Immature natural killer cell (primary cell): ENCODE data around the gene HMGXB4. TPM values are rescaled to one million over a fixed set of nuclear protein-coding genes. Genes with fewer than 3 reads are reported as not detected.
A peak's percentile ranks its signal among the peaks of the same experiment; 100 is the strongest.

Experiments used
- DNase-seq, 3 donors: peaks; one replicate each; pipeline ENCODE4 v3.0.0; 2022; ENCODE audit warnings: mixed read lengths in 1 of 3
- H3K27ac Mint-ChIP-seq, 6 donors: one replicate each; pipeline ENCODE4 v1.8.0; 2020; ENCODE audit warnings: mixed read lengths in 6 of 6, mild to moderate bottlenecking in 5 of 6, inconsistent platforms in 4 of 6, moderate library complexity in 3 of 6
- H3K27me3 Mint-ChIP-seq, 3 donors: one replicate each; pipeline ENCODE4 v1.8.0; 2020 to 2021; ENCODE audit warnings: low read depth in 3 of 3, mild to moderate bottlenecking in 3 of 3, mixed read lengths in 3 of 3, moderate library complexity in 3 of 3, inconsistent platforms in 1 of 3
- H3K36me3 Mint-ChIP-seq, 3 donors: one replicate each; pipeline ENCODE4 v1.8.0; 2020; ENCODE audit warnings: mixed read lengths in 3 of 3, inconsistent platforms in 2 of 3, mild to moderate bottlenecking in 2 of 3
- H3K4me1 Mint-ChIP-seq, 2 donors: one replicate each; pipeline ENCODE4 v1.8.0; 2020; ENCODE audit warnings: inconsistent platforms in 2 of 2, mild to moderate bottlenecking in 2 of 2, mixed read lengths in 2 of 2, moderate library complexity in 1 of 2
- H3K4me3 Mint-ChIP-seq, 5 donors: one replicate each; pipeline ENCODE4 v1.8.0; 2020; ENCODE audit warnings: mild to moderate bottlenecking in 5 of 5, mixed read lengths in 5 of 5, inconsistent platforms in 3 of 5, moderate library complexity in 3 of 5
- H3K9me3 Mint-ChIP-seq, 6 donors: one replicate each; pipeline ENCODE4 v1.8.0; 2020; ENCODE audit warnings: mild to moderate bottlenecking in 6 of 6, mixed read lengths in 6 of 6, inconsistent platforms in 4 of 6, moderate library complexity in 3 of 6
- polyA plus RNA-seq, 3 donors: library from polyadenylated mRNA; unstranded; fragments of 300-500 nt; fragmentation: Illumina TruSeq; gene quantifications; one replicate each; pipeline ENCODE4 v1.2.3, GENCODE V29; 2021

HMGXB4 gene
- polyA plus RNA-seq, 3 donors from 2014 or later: 13.1 to 16.0 (median 15.3) TPM

DNA sequence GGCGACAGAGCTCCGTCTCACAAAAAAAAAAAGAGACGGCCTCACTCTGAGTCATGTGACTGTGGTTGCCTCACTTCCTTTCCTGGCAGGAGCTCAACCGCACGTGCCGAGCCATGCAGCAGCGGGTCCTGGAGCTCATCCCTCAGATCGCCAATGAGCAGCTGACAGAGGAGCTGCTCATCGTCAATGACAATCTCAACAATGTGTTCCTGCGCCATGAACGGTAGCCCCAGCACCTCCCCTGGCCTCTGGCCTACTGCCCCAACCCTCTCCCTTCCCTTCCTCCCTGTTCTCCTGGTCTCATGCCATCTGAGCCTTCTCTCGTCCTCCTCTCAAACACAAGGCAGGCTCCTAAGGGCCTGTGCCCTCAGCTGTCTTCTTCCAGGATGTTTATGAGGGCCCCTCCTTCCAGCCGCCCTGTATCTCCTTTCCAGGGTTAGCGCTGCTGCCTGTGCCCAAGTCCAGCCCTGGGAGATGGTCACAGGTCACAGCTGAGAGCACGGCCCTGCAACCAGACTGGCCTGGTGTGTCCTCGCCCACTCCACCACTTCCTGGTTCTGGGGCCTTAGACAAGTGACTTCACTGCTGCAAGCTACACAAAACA lies 73.1 kb downstream of the HMGXB4 start:
- Mint-ChIP-seq H3K4me1 (peaks cover 17 to 21% of the 10 kb centered on the region in 2 donors), H3K4me3 (peak overlapping the region; percentile 50 to 72 (median 53)), H3K36me3 (peaks cover 8 to 42% (median 18%) of the 10 kb centered on the region in 3 donors), H3K9me3 (no peaks in the 10 kb centered on the region), H3K27ac (peak overlapping the region; percentile 68 to 88 (median 81)), H3K27me3 (peaks cover 0 to 8% (median 5%) of the 10 kb centered on the region in 3 donors)
- peak; percentile 30 to 33 (median 31) for DNase-seq

GRCh38 chr22:35332278-35332677 lies 75.0 kb downstream of the HMGXB4 start:
- H3K4me1 Mint-ChIP-seq: peaks cover 17 to 21% of the 10 kb centered on the region in 2 donors
- H3K36me3 Mint-ChIP-seq: peaks cover 5 to 35% (median 8%) of the 10 kb centered on the region in 3 donors
- H3K4me3 Mint-ChIP-seq: no peak overlapping the region
- no peaks in the 10 kb centered on the region for H3K9me3 Mint-ChIP-seq
- H3K27me3 Mint-ChIP-seq: peaks cover 0 to 5% (median 4%) of the 10 kb centered on the region in 3 donors
- H3K27ac Mint-ChIP-seq: peak overlapping the region in 2 of 6 donors; percentile 16 to 24
- no peak for DNase-seq

GRCh38 chr22:35333220-35333619 lies 75.9 kb downstream of the HMGXB4 start:
- Mint-ChIP-seq H3K4me1 (peaks cover 17 to 20% of the 10 kb centered on the region in 2 donors), H3K9me3 (no peaks in the 10 kb centered on the region), H3K4me3 (no peak overlapping the region), H3K27ac (no peak overlapping the region), H3K27me3 (peaks cover 0 to 8% (median 4%) of the 10 kb centered on the region in 3 donors), H3K36me3 (peaks cover 5 to 26% (median 8%) of the 10 kb centered on the region in 3 donors)
- DNase-seq: no peak

GRCh38 chr22:35334004-35334403 lies 76.7 kb downstream of the HMGXB4 start:
- peaks cover 0 to 8% (median 4%) of the 10 kb centered on the region in 3 donors for H3K27me3 Mint-ChIP-seq
- no peak for DNase-seq
- peaks cover 5 to 26% (median 8%) of the 10 kb centered on the region in 3 donors for H3K36me3 Mint-ChIP-seq
- no peaks in the 10 kb centered on the region for H3K9me3 Mint-ChIP-seq
- no peak overlapping the region for H3K4me3 Mint-ChIP-seq
- peaks cover 16 to 17% of the 10 kb centered on the region in 2 donors for H3K4me1 Mint-ChIP-seq
- H3K27ac Mint-ChIP-seq: peak overlapping the region in 1 of 6 donors; percentile 51

GRCh38 chr22:35335468-35335867 lies 78.2 kb downstream of the HMGXB4 start:
- no peaks in the 10 kb centered on the region for H3K9me3 Mint-ChIP-seq
- no peak overlapping the region for H3K27ac Mint-ChIP-seq
- peaks cover 2 to 4% of the 10 kb centered on the region in 2 donors for H3K4me1 Mint-ChIP-seq
- no peak overlapping the region for H3K4me3 Mint-ChIP-seq
- peaks cover 5 to 33% (median 10%) of the 10 kb centered on the region in 3 donors for H3K36me3 Mint-ChIP-seq
- DNase-seq: no peak
- peaks cover 0 to 4% (median 2%) of the 10 kb centered on the region in 3 donors for H3K27me3 Mint-ChIP-seq

GRCh38 chr22:35335936-35336781 lies 78.9 kb downstream of the HMGXB4 start:
- Mint-ChIP-seq H3K36me3 (peaks cover 5 to 32% (median 10%) of the 10 kb centered on the region in 3 donors), H3K4me3 (no peak overlapping the region), H3K4me1 (no peaks in the 10 kb centered on the region), H3K9me3 (no peaks in the 10 kb centered on the region), H3K27ac (no peak overlapping the region), H3K27me3 (peaks cover 0 to 6% (median 0%) of the 10 kb centered on the region in 3 donors)
- no peak for DNase-seq

- DNase-seq: no peak
- H3K4me3 Mint-ChIP-seq: no peak overlapping the region
- no peaks in the 10 kb centered on the region for H3K9me3 Mint-ChIP-seq
- no peaks in the 10 kb centered on the region for H3K4me1 Mint-ChIP-seq
- peaks cover 0 to 6% (median 0%) of the 10 kb centered on the region in 3 donors for H3K27me3 Mint-ChIP-seq
- H3K27ac Mint-ChIP-seq: peak overlapping the region in 1 of 6 donors; percentile 64
- H3K36me3 Mint-ChIP-seq: peaks cover 0 to 20% (median 3%) of the 10 kb centered on the region in 3 donors
Measured at GRCh38 chr22:35337932-35338331, 80.6 kb downstream of the HMGXB4 start.

GRCh38 chr22:35341090-35341874 lies 84.0 kb downstream of the HMGXB4 start:
- Mint-ChIP-seq H3K4me1 (no peaks in the 10 kb centered on the region), H3K36me3 (peaks cover 0 to 13% (median 3%) of the 10 kb centered on the region in 3 donors), H3K27ac (no peak overlapping the region)

DNA sequence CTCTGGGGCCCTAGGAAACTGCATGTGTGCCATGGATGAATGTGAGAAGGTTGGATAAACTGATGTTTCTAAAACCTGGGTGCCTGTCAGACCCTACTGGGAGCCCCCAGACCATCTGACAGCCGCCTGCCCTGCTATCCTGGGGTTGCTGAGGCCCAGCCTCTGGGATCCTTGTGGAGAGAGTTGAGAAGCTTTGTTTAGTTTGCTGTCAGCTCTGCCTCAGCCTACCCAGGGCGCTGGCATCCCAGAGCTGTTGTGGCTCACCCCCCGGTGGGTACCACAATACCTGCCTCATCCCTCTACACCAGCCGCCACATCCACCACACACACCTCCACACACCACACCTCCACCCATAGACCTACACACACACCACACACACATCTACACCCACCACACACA lies 85.1 kb downstream of the HMGXB4 start:
- Mint-ChIP-seq H3K27ac (no peak overlapping the region), H3K9me3 (no peaks in the 10 kb centered on the region), H3K4me1 (no peaks in the 10 kb centered on the region), H3K27me3 (peaks cover 0 to 4% (median 0%) of the 10 kb centered on the region in 3 donors), H3K4me3 (no peak overlapping the region), H3K36me3 (peaks cover 0 to 12% (median 3%) of the 10 kb centered on the region in 3 donors)
- no peak for DNase-seq

More at GRCh38 chr22:35341090-35341874, 84.0 kb downstream of the HMGXB4 start:
- no peak for DNase-seq
- H3K27me3 Mint-ChIP-seq: peaks cover 0 to 4% (median 0%) of the 10 kb centered on the region in 3 donors
- H3K4me3 Mint-ChIP-seq: no peak overlapping the region
- H3K9me3 Mint-ChIP-seq: no peaks in the 10 kb centered on the region

DNA sequence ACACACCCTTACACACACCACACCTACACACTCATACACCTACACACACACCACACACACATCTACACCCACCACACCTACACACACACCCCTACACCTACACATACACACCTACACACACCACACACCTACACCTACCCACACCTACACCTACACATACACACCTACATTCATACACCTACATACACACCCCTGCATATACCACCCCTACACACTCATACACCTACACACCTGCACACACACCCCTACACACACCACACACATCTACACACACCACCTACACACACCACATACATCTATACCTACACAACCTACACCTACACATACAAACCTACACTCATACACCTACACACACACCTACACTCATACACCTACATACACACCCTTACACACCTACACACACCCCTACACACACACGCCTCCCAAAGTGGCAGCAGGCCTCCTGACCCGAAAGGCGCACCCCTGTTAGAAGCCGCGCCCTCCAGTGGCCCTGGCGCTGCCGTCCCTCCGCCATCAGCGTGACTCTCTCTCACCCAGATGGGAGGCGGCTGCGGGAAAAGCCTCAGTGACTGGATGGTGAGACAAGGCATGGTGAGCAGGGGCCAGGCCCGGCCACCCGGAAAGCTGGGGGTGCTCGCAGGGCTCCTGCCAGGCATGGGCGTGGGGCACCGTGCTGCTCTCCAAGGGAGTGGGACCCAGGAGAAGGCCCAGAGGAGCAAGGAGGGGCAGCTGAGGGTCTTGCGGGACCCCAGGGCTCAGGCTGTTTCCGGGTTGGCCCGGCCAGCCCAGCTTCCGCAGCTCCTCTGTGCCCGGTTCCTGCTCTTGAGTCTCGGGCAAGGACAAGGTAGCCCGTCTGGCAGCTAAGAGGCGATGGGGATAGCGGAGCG lies 86.6 kb downstream of the HMGXB4 start:
- Mint-ChIP-seq H3K27me3 (peaks cover 0 to 2% (median 0%) of the 10 kb centered on the region in 3 donors), H3K9me3 (no peaks in the 10 kb centered on the region), H3K4me3 (no peak overlapping the region), H3K27ac (no peak overlapping the region), H3K4me1 (no peaks in the 10 kb centered on the region), H3K36me3 (peaks cover 0 to 12% (median 3%) of the 10 kb centered on the region in 3 donors)
- no peak for DNase-seq

DNA sequence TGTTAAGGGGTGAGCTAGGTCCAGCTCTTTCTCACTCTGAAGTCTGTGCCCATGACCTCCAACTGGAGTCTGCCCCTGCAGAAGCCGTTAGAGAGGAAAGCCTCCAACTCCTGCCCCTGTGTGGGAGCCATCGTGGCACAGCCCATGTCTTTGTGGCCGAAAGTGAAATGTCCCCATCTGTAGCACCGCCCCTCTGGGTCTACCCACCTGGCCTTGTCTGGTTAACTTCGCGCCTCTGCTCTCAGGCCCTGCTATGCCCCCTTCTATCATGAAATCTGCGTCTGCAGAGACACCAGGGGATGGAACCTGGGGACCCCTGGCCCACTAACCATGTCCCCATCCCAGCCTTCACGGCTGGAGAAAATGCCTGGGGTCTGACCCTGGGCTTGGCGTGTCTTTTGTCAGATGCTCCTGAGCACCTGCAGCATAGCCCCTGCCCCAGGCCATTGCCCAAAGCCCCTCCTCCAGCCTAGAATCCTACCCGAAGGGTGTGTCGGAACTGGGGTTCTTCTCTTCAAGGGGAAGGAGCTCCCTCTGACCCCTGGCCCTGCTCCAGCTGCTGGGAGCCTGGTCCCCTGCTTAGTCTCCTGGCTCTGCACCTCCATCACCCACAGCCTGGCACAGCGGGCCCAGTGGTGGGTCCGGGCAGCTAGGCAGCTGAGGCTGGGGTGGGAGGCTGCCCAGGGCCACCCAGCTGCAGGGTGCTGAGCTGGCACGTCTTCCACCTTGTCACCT lies 87.8 kb downstream of the HMGXB4 start:
- Mint-ChIP-seq H3K27ac (no peak overlapping the region), H3K36me3 (peaks cover 0 to 8% (median 1%) of the 10 kb centered on the region in 3 donors)
- DNase-seq: no peak

More for the DNA sequence above, 87.8 kb downstream of the HMGXB4 start:
- Mint-ChIP-seq H3K27me3 (peaks cover 0 to 3% (median 2%) of the 10 kb centered on the region in 3 donors), H3K4me3 (no peak overlapping the region), H3K4me1 (no peaks in the 10 kb centered on the region), H3K9me3 (no peaks in the 10 kb centered on the region)
